Mucosa of gallbladder (tissue), 1 donor: ENCODE data around the gene TACC3. TPM values are rescaled to one million over a fixed set of nuclear protein-coding genes. Genes with fewer than 3 reads are reported as not detected.

Experiments used
- DNase-seq: peaks from one replicate; pipeline ENCODE4 v3.0.0-alpha.2; 2020; ENCODE audit warnings: low spot score
- total RNA-seq: library from RNA; stranded (reverse); gene quantifications from one replicate; pipeline ENCODE4 v1.2.1, GENCODE V29; 2021
- donor health status: DM: no; HTN: no; CAD: no.

TACC3 gene
- total RNA-seq, 1 donor from 2014 or later, result 16.2 TPM

GRCh38 chr4:1776521-1777161, 55.3 kb downstream of the TACC3 start:
- DNase-seq, result peak; percentile 48

GRCh38 chr4:1777822-1778641, 56.7 kb downstream of the TACC3 start:
- DNase-seq, result no peak

- DNase-seq, result no peak
Measured at GRCh38 chr4:1778642-1779392, 57.5 kb downstream of the TACC3 start.

- no peak for DNase-seq
Measured at GRCh38 chr4:1779588-1780382, 58.5 kb downstream of the TACC3 start.

- DNase-seq, result no peak
Measured at GRCh38 chr4:1780435-1780834, 59.1 kb downstream of the TACC3 start.

GRCh38 chr4:1783015-1783414, 61.7 kb downstream of the TACC3 start:
- DNase-seq, result no peak

- DNase-seq, result no peak
Measured at GRCh38 chr4:1783970-1784369, 62.6 kb downstream of the TACC3 start.

- no peak for DNase-seq
Measured at GRCh38 chr4:1784395-1784788, 63.1 kb downstream of the TACC3 start.

GRCh38 chr4:1784789-1785591, 63.7 kb downstream of the TACC3 start:
- no peak for DNase-seq

- no peak for DNase-seq
Measured at GRCh38 chr4:1785592-1785991, 64.3 kb downstream of the TACC3 start.

GRCh38 chr4:1786544-1787362, 65.4 kb downstream of the TACC3 start:
- no peak for DNase-seq

GRCh38 chr4:1787411-1788077, 66.2 kb downstream of the TACC3 start:
- DNase-seq, result no peak

GRCh38 chr4:1788254-1788973, 67.1 kb downstream of the TACC3 start:
- DNase-seq, result no peak

GRCh38 chr4:1789552-1789951, 68.2 kb downstream of the TACC3 start:
- DNase-seq, result no peak

GRCh38 chr4:1790005-1790404, 68.7 kb downstream of the TACC3 start:
- no peak for DNase-seq

- no peak for DNase-seq
Measured at GRCh38 chr4:1792158-1792831, 71.0 kb downstream of the TACC3 start.

- DNase-seq, result no peak
Measured at GRCh38 chr4:1792832-1793495, 71.6 kb downstream of the TACC3 start, which contains the start of gene FGFR3. Gene FGFR3, plus strand, starts transcription at chr4:1793293. Its CDS starts 642 bp downstream, at chr4:1793935.

GRCh38 chr4:1793496-1793840, 72.1 kb downstream of the TACC3 start:
- DNase-seq, result no peak
